ENCODE results near the gene ACOT2.
"Not testable (repeated sequence)": the region's sequence is repeated elsewhere in the genome, so short reads cannot be mapped to it uniquely, and the experiment has no call there.

ACOT2 gene

GRCh38 chr14:73569185-73569958 lies at the start of gene ACOT2:
Gene ACOT2, plus strand, starts transcription at chr14:73569213. Its CDS starts 28 bp downstream, at chr14:73569241.
- peak; percentile 21 for DNase-seq

- DNase-seq: no peak
Measured at GRCh38 chr14:73521229-73521628, 47.8 kb upstream of the ACOT2 start.

GRCh38 chr14:73524493-73524892 lies 44.5 kb upstream of the ACOT2 start:
- no peak for DNase-seq

GRCh38 chr14:73526036-73526984 lies 42.7 kb upstream of the ACOT2 start:
- DNase-seq: no peak

GRCh38 chr14:73529356-73529755 lies 39.7 kb upstream of the ACOT2 start:
- DNase-seq: not testable (repeated sequence)

- not testable (repeated sequence) for DNase-seq
Measured at GRCh38 chr14:73531971-73532370, 37.0 kb upstream of the ACOT2 start.

GRCh38 chr14:73537244-73538045 lies 31.6 kb upstream of the ACOT2 start:
- DNase-seq: not testable (repeated sequence)

- DNase-seq: not testable (repeated sequence)
Measured at GRCh38 chr14:73539017-73539416, 30.0 kb upstream of the ACOT2 start.

GRCh38 chr14:73542961-73543360 lies 26.1 kb upstream of the ACOT2 start:
- DNase-seq: not testable (repeated sequence)

GRCh38 chr14:73545353-73545752 lies 23.7 kb upstream of the ACOT2 start:
- DNase-seq: not testable (repeated sequence)

GRCh38 chr14:73549097-73549496 lies 19.9 kb upstream of the ACOT2 start:
- DNase-seq: not testable (repeated sequence)

- not testable (repeated sequence) for DNase-seq
Measured at GRCh38 chr14:73549889-73550524, 19.0 kb upstream of the ACOT2 start.

GRCh38 chr14:73553845-73554244 lies 15.2 kb upstream of the ACOT2 start:
- DNase-seq: no peak

GRCh38 chr14:73557201-73557600 lies 11.8 kb upstream of the ACOT2 start:
- not testable (repeated sequence) for DNase-seq

- DNase-seq: not testable (repeated sequence)
Measured at GRCh38 chr14:73558238-73558637, 10.8 kb upstream of the ACOT2 start.

GRCh38 chr14:73562256-73562655 lies 6.8 kb upstream of the ACOT2 start:
- DNase-seq: not testable (repeated sequence)

- not testable (repeated sequence) for DNase-seq
Measured at GRCh38 chr14:73562696-73563095, 6.3 kb upstream of the ACOT2 start.

GRCh38 chr14:73566431-73566830 lies 2.6 kb upstream of the ACOT2 start:
- DNase-seq: not testable (repeated sequence)

- DNase-seq: not testable (repeated sequence)
Measured at GRCh38 chr14:73566935-73567334, 2.1 kb upstream of the ACOT2 start.

GRCh38 chr14:73567358-73567757 lies 1.7 kb upstream of the ACOT2 start:
- DNase-seq: no peak

- DNase-seq: no peak
Measured at GRCh38 chr14:73567951-73568885, 795 bp upstream of the ACOT2 start.

Measured in KG1 (cell line).